H1 (cell line): ENCODE measurements around the gene VASP. TPM values are rescaled to one million over a fixed set of nuclear protein-coding genes. Genes with fewer than 3 reads are reported as not detected.

Experiments used
- MAFK ChIP-seq: IDR thresholded peaks from 2 replicates; pipeline ENCODE4 v1.6.1; 2012; ENCODE audit warnings: low read depth, mild to moderate bottlenecking, improper control_type of control experiment, low read length
- TAF7 ChIP-seq: optimal IDR thresholded peaks from 2 replicates; pipeline ENCODE3; 2011; ENCODE audit warnings: low read depth, mild to moderate bottlenecking, inconsistent platforms, low read length, moderate library complexity, borderline replicate concordance
- polyA plus RNA-seq, 7 experiments: library from polyadenylated mRNA; depleted of rRNA in 3 of 7; stranded (reverse) in 5 of 7; unstranded in 2 of 7; fragments of >200 nt in 5 of 7; fragments of 200-250 nt in 2 of 7; gene quantifications; 1 replicate in 5 of 7; 2 replicates in 1 of 7; 4 replicates in 1 of 7; pipeline versions ENCODE4 v1.2.1 to v1.2.3, GENCODE V29; 2011 to 2013; ENCODE audit warnings: missing spikeins in 2 of 7, mixed read lengths in 2 of 7
- total RNA-seq: library from RNA; stranded (reverse); fragmentation: NEBNext Ultra II Directional; extraction: Animal tissue kit (Norgen Biotek cat#: 25700); gene quantifications from 2 replicates; pipeline ENCODE4 v1.2.1, GENCODE V29; 2021

The VASP gene
- total and polyA plus RNA-seq, 2 of the 8 experiments (the other 6 are each of a cell fraction or from before 2014, with no cell fraction given) = 89.7 to 135 TPM

GRCh38 chr19:45554481-45554880 is 47.2 kb downstream of the VASP start (continued):
- TF ChIP-seq TAF7 (no peak), MAFK (no peak)
